HepG2 (cell line): ENCODE results near the gene ENTPD6. TPM values are rescaled to one million over a fixed set of nuclear protein-coding genes. Genes with fewer than 3 reads are reported as not detected.

Source experiments
- EZH2 ChIP-seq: conservative IDR thresholded peaks from 2 replicates; pipeline ENCODE4 v1.6.1; 2012; ENCODE audit warnings: mild to moderate bottlenecking, low read depth, low read length, moderate library complexity
- GATA4 ChIP-seq: sonication (generic); IDR thresholded peaks from 2 replicates; pipeline ENCODE4 v1.6.1; 2016; ENCODE audit warnings: antibody characterized with exemption, low read depth, borderline replicate concordance
- GFI1 ChIP-seq: sonication (generic); formaldehyde crosslinking; IDR thresholded peaks from 2 replicates; pipeline ENCODE4 v1.5.0; 2020; ENCODE audit warnings: missing genetic modification reagents, mild to moderate bottlenecking, borderline replicate concordance
- ISL2 ChIP-seq: sonication (generic); formaldehyde crosslinking; IDR thresholded peaks from 2 replicates; pipeline ENCODE4 v1.5.0; 2020; ENCODE audit warnings: missing genetic modification reagents
- KMT2B ChIP-seq: IDR thresholded peaks from 2 replicates; pipeline ENCODE4 v1.6.1; 2016; ENCODE audit warnings: missing genetic modification reagents, missing compliant biosample characterization
- MAFG ChIP-seq: sonication (generic); formaldehyde crosslinking; IDR thresholded peaks from 2 replicates; pipeline ENCODE4 v1.5.1; 2020; ENCODE audit warnings: mild to moderate bottlenecking, missing genetic modification reagents
- MTA3 ChIP-seq: sonication (generic); formaldehyde crosslinking; IDR thresholded peaks from 2 replicates; pipeline ENCODE4 v1.4.0; 2020; ENCODE audit warnings: missing genetic modification reagents
- NR1H2 ChIP-seq: sonication (generic); formaldehyde crosslinking; IDR thresholded peaks from 2 replicates; pipeline ENCODE4 v1.8.1; 2022; ENCODE audit warnings: low read depth, missing genetic modification reagents, borderline replicate concordance
- PHF8 ChIP-seq: sonication (generic); formaldehyde crosslinking; IDR thresholded peaks from 2 replicates; pipeline ENCODE4 v1.5.0; 2020; ENCODE audit warnings: missing genetic modification reagents
- SRSF9 ChIP-seq: fragments of 200-400 bp; formaldehyde crosslinking; IDR thresholded peaks from 2 replicates; pipeline ENCODE4 v1.6.1; 2018; ENCODE audit warnings: borderline replicate concordance, mild to moderate bottlenecking, low read depth, low read length; ENCODE audit not compliant: insufficient read depth, poor library complexity, severe bottlenecking
- SSRP1 ChIP-seq: IDR thresholded peaks from 2 replicates; pipeline ENCODE4 v1.6.1; 2016; ENCODE audit warnings: control low read depth
- ZNF326 ChIP-seq: sonication (generic); formaldehyde crosslinking; IDR thresholded peaks from 2 replicates; pipeline ENCODE4 v1.4.0; 2020; ENCODE audit warnings: missing genetic modification reagents, borderline replicate concordance
- ZNF749 ChIP-seq: sonication (generic); formaldehyde crosslinking; IDR thresholded peaks from 2 replicates; pipeline ENCODE4 v1.8.0; 2022; ENCODE audit warnings: mild to moderate bottlenecking, missing genetic modification reagents, moderate library complexity, borderline replicate concordance
- ZSCAN21 ChIP-seq: sonication (generic); formaldehyde crosslinking; IDR thresholded peaks from 2 replicates; pipeline ENCODE4 v1.8.0; 2022; ENCODE audit warnings: mild to moderate bottlenecking, missing genetic modification reagents, moderate library complexity, borderline replicate concordance
- polyA plus RNA-seq, 8 experiments: library from polyadenylated mRNA; depleted of rRNA in 3 of 8; stranded (reverse) in 7 of 8; unstranded in 1 of 8; fragments of >200 nt; fragmentation: Illumina TruSeq in 4 of 8; extraction: Trizol in 4 of 8; gene quantifications; 2 replicates each; pipeline versions ENCODE4 v1.2.1 to v1.2.3, GENCODE V29; 2011 to 2016; ENCODE audit warnings: low read depth in 4 of 8, missing spikeins in 1 of 8, mixed read lengths in 1 of 8; ENCODE audit not compliant: insufficient read depth in 1 of 8
- total RNA-seq, 5 experiments: library from RNA; depleted of rRNA; stranded (reverse); fragments of >200 nt; fragmentation: Illumina TruSeq; extraction: Trizol; gene quantifications; 2 replicates each; pipeline ENCODE4 v1.2.3, GENCODE V29; 2016; ENCODE audit warnings: low read depth in 1 of 5
- TF ChIP-seq, protein P1 (sequence below): sonication (generic); formaldehyde crosslinking; IDR thresholded peaks from 2 replicates; pipeline ENCODE4 v1.8.0; 2022; ENCODE audit warnings: missing genetic modification reagents, low read depth, mild to moderate bottlenecking, borderline replicate concordance
- TF ChIP-seq, protein P2 (sequence below): sonication (generic); formaldehyde crosslinking; IDR thresholded peaks from 2 replicates; pipeline ENCODE4 v1.4.0; 2020; ENCODE audit warnings: mild to moderate bottlenecking, low read depth, missing genetic modification reagents
- TF ChIP-seq, protein P3 (sequence below): IDR thresholded peaks from 2 replicates; pipeline ENCODE4 v1.6.1; 2012; ENCODE audit warnings: low read length, improper control_type of control experiment
- TF ChIP-seq, protein P4 (sequence below): sonication (generic); formaldehyde crosslinking; IDR thresholded peaks from 2 replicates; pipeline ENCODE4 v1.4.0; 2020; ENCODE audit warnings: missing genetic modification reagents, borderline replicate concordance
- TF ChIP-seq, protein P5 (sequence below): sonication (generic); formaldehyde crosslinking; IDR thresholded peaks from 2 replicates; pipeline ENCODE4 v1.5.0; 2020; ENCODE audit warnings: mild to moderate bottlenecking, missing genetic modification reagents

Gene ENTPD6
- total and polyA plus RNA-seq, 2 of the 13 experiments (the other 11 are each of a cell fraction or from before 2014, with no cell fraction given), result 164 to 172 TPM

DNA sequence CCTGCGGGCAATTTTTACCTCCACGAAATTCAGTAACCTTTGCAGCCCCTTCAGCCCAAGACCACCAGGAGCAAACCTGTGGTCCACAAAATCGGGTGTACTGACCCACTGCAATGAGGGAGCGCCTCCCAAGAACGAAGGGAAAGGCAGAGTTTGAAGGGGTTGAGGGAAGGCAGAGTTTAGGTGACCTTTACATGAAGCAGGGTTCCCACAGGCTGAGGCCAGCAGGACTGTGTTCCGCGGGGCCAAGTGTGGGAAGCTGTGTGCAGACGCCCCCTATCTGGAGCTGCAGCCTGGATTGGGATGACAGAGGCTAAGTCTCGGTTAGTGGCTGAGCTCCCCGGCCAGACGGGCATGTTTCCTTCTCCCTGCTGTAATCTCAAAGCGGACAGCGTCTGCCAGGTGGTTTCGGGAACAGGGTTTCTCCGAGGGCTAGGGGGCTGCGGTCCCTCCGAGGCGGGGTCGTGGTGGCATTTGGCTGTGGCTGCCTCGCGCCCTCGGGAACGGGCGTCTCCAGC is 51.5 kb downstream of the ENTPD6 start (continued):
- TF ChIP-seq, protein P1, sequence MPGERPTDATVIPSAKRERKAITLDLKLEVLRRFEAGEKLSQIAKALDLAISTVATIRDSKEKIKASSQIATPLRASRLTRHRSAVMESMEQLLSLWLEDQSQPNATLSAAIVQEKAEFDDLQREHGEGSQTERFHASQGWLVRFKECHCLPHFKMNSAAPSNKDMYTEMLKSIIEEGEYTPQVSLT (CRISPR knock-in tag), result no peak
- TF ChIP-seq, protein P2, sequence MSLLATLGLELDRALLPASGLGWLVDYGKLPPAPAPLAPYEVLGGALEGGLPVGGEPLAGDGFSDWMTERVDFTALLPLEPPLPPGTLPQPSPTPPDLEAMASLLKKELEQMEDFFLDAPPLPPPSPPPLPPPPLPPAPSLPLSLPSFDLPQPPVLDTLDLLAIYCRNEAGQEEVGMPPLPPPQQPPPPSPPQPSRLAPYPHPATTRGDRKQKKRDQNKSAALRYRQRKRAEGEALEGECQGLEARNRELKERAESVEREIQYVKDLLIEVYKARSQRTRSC (CRISPR knock-in tag), result no peak; the same call in 1 of the 2 replicates
- no peak for TF ChIP-seq GATA4
- no peak; the same call in 1 of the 2 replicates for TF ChIP-seq KMT2B (CRISPR knock-in tag)
- peak; percentile 88; the same call in 1 of the 2 replicates for TF ChIP-seq ZSCAN21 (CRISPR knock-in tag)
- TF ChIP-seq SRSF9, result no peak
- TF ChIP-seq ZNF326 (CRISPR knock-in tag), result no peak
- TF ChIP-seq, protein P3, sequence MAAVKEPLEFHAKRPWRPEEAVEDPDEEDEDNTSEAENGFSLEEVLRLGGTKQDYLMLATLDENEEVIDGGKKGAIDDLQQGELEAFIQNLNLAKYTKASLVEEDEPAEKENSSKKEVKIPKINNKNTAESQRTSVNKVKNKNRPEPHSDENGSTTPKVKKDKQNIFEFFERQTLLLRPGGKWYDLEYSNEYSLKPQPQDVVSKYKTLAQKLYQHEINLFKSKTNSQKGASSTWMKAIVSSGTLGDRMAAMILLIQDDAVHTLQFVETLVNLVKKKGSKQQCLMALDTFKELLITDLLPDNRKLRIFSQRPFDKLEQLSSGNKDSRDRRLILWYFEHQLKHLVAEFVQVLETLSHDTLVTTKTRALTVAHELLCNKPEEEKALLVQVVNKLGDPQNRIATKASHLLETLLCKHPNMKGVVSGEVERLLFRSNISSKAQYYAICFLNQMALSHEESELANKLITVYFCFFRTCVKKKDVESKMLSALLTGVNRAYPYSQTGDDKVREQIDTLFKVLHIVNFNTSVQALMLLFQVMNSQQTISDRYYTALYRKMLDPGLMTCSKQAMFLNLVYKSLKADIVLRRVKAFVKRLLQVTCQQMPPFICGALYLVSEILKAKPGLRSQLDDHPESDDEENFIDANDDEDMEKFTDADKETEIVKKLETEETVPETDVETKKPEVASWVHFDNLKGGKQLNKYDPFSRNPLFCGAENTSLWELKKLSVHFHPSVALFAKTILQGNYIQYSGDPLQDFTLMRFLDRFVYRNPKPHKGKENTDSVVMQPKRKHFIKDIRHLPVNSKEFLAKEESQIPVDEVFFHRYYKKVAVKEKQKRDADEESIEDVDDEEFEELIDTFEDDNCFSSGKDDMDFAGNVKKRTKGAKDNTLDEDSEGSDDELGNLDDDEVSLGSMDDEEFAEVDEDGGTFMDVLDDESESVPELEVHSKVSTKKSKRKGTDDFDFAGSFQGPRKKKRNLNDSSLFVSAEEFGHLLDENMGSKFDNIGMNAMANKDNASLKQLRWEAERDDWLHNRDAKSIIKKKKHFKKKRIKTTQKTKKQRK, result no peak
- TF ChIP-seq ISL2 (CRISPR knock-in tag), result no peak; the same call in 1 of the 2 replicates
- no peak for TF ChIP-seq PHF8 (CRISPR knock-in tag)
- TF ChIP-seq NR1H2, result no peak
- no peak for TF ChIP-seq EZH2
- TF ChIP-seq, protein P4, sequence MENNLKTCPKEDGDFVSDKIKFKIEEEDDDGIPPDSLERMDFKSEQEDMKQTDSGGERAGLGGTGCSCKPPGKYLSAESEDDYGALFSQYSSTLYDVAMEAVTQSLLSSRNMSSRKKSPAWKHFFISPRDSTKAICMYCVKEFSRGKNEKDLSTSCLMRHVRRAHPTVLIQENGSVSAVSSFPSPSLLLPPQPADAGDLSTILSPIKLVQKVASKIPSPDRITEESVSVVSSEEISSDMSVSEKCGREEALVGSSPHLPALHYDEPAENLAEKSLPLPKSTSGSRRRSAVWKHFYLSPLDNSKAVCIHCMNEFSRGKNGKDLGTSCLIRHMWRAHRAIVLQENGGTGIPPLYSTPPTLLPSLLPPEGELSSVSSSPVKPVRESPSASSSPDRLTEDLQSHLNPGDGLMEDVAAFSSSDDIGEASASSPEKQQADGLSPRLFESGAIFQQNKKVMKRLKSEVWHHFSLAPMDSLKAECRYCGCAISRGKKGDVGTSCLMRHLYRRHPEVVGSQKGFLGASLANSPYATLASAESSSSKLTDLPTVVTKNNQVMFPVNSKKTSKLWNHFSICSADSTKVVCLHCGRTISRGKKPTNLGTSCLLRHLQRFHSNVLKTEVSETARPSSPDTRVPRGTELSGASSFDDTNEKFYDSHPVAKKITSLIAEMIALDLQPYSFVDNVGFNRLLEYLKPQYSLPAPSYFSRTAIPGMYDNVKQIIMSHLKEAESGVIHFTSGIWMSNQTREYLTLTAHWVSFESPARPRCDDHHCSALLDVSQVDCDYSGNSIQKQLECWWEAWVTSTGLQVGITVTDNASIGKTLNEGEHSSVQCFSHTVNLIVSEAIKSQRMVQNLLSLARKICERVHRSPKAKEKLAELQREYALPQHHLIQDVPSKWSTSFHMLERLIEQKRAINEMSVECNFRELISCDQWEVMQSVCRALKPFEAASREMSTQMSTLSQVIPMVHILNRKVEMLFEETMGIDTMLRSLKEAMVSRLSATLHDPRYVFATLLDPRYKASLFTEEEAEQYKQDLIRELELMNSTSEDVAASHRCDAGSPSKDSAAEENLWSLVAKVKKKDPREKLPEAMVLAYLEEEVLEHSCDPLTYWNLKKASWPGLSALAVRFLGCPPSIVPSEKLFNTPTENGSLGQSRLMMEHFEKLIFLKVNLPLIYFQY (CRISPR knock-in tag), result no peak; the same call in 1 of the 2 replicates
- TF ChIP-seq SSRP1, result peak; percentile 92; the same call in 1 of the 2 replicates
- TF ChIP-seq, protein P5, sequence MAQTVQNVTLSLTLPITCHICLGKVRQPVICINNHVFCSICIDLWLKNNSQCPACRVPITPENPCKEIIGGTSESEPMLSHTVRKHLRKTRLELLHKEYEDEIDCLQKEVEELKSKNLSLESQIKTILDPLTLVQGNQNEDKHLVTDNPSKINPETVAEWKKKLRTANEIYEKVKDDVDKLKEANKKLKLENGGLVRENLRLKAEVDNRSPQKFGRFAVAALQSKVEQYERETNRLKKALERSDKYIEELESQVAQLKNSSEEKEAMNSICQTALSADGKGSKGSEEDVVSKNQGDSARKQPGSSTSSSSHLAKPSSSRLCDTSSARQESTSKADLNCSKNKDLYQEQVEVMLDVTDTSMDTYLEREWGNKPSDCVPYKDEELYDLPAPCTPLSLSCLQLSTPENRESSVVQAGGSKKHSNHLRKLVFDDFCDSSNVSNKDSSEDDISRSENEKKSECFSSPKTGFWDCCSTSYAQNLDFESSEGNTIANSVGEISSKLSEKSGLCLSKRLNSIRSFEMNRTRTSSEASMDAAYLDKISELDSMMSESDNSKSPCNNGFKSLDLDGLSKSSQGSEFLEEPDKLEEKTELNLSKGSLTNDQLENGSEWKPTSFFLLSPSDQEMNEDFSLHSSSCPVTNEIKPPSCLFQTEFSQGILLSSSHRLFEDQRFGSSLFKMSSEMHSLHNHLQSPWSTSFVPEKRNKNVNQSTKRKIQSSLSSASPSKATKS (CRISPR knock-in tag), result no peak
- no peak for TF ChIP-seq GFI1
- TF ChIP-seq MAFG (CRISPR knock-in tag), result no peak
- TF ChIP-seq MTA3, result no peak
- TF ChIP-seq ZNF749 (CRISPR knock-in tag), result peak; percentile 86; the same call in 1 of the 2 replicates
